Breast epithelium (tissue), 4 donors: ENCODE measurements around the gene OR56B1. TPM values are rescaled to one million over a fixed set of nuclear protein-coding genes. Genes with fewer than 3 reads are reported as not detected.

Experiments used
- DNase-seq, 2 donors: peaks; one replicate each; pipeline ENCODE4 v3.0.0-alpha.2; 2019; ENCODE audit warnings: low spot score in 2 of 2
- H3K27ac ChIP-seq, 2 donors: fragments of 200-600 bp; sonication (generic) in 1 of 2; one replicate each; pipeline ENCODE4 v1.5.1; 2016 to 2019; ENCODE audit warnings: mild to moderate bottlenecking in 1 of 2
- H3K27me3 ChIP-seq, 2 donors: fragments of 200-600 bp; sonication (generic) in 1 of 2; one replicate each; pipeline versions ENCODE4 v1.5.1 to v1.6.0; 2017 to 2019; ENCODE audit warnings: control low read depth in 1 of 2, mild to moderate bottlenecking in 1 of 2
- H3K36me3 ChIP-seq: fragments of 200-600 bp; one replicate; pipeline ENCODE4 v1.5.1; 2019
- H3K4me1 ChIP-seq, 2 donors: fragments of 200-600 bp; sonication (generic); one replicate each; pipeline ENCODE4 v1.5.1; 2016 to 2019; ENCODE audit warnings: control low read depth in 1 of 2
- H3K4me3 ChIP-seq, 3 donors: fragments of 200-600 bp; sonication (generic); 1 replicate in 2 of 3; 2 replicates in 1 of 3; pipeline ENCODE4 v1.5.1; 2016 to 2019; ENCODE audit warnings: mild to moderate bottlenecking in 3 of 3, moderate library complexity in 2 of 3
- H3K9me3 ChIP-seq, 2 donors: fragments of 200-600 bp; sonication (generic) in 1 of 2; one replicate each; pipeline ENCODE4 v1.5.1; 2016 to 2019; ENCODE audit warnings: control low read depth in 1 of 2
- POLR2A ChIP-seq: fragments of 450-650 bp; IDR thresholded peaks from one replicate; pipeline ENCODE4 v1.6.1; 2016; ENCODE audit warnings: antibody characterized with exemption, mild to moderate bottlenecking, moderate library complexity
- POLR2AphosphoS5 ChIP-seq, 3 donors: sonication (generic); formaldehyde crosslinking; IDR thresholded peaks; one replicate each; pipeline ENCODE4 v1.6.1; 2017; ENCODE audit warnings: antibody characterized with exemption in 3 of 3
- intact Hi-C: fragments of 100-400 bp; cut with DNase I; formaldehyde crosslinking; loops from one replicate; pipeline ENCODE4 v1.15.1; 2023; ENCODE audit warnings: low total_unique reads
- total RNA-seq, 3 donors: library from RNA; depleted of rRNA; stranded (reverse); fragments of >200 nt; gene quantifications; one replicate each; pipeline ENCODE4 v1.1.0, GENCODE V29; 2016
- TF ChIP-seq, protein P1 (sequence below), 3 donors: fragments of 450-650 bp; IDR thresholded peaks; one replicate each; pipeline ENCODE4 v1.5.1; 2016 to 2017; ENCODE audit warnings: antibody characterized with exemption in 3 of 3, mild to moderate bottlenecking in 3 of 3, moderate library complexity in 3 of 3

The OR56B1 gene
- total RNA-seq, 3 donors from 2014 or later, result 0.44 TPM; not detected in 2

DNA sequence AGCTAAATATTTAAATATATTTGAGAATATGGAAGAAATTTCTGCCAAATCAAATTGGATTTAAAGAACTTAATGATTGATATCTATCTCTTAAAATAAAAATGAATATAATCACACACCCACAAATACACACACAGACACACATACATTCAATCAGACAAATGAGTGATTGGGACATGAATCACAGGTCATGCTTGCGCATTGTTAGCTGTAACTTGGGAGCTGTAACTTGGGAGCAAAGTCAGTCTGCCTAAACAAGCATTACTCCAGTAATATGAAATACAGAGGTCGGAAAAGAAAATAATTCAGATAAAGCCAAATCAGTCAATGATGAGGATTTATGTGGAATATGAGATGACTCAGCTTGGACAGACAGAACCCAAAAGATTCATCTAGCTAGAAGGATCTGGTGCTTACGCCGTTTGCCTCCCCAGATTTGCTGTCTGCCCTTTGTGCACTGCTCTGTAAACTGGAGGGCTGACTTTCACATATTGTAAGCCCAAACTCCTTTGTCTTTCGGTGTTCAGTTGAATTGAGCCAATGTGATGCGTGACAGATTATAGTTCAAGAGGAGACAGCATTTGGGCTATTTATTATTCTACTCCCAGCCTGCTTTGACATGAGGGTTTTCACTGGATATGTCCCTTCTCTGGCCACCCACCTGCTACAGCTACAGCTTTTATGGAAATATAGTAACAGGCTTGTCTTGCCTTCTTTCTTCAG is 1.6 kb downstream of the OR56B1 start:
- Histone ChIP-seq H3K4me1 (no peaks in the 10 kb centered on the region), H3K9me3 (peaks cover 0 to 12% of the 10 kb centered on the region in 2 donors), H3K27ac (no peak overlapping the region), H3K36me3 (no peaks in the 10 kb centered on the region), H3K27me3 (no peaks in the 10 kb centered on the region), H3K4me3 (no peak overlapping the region)
- no peak for DNase-seq
- intact Hi-C loops, result no loop called here
- TF ChIP-seq POLR2A, result no peak
- no peak for TF ChIP-seq POLR2AphosphoS5 (IDR thresholded peaks at IDR 0.05)
- TF ChIP-seq, protein P1, sequence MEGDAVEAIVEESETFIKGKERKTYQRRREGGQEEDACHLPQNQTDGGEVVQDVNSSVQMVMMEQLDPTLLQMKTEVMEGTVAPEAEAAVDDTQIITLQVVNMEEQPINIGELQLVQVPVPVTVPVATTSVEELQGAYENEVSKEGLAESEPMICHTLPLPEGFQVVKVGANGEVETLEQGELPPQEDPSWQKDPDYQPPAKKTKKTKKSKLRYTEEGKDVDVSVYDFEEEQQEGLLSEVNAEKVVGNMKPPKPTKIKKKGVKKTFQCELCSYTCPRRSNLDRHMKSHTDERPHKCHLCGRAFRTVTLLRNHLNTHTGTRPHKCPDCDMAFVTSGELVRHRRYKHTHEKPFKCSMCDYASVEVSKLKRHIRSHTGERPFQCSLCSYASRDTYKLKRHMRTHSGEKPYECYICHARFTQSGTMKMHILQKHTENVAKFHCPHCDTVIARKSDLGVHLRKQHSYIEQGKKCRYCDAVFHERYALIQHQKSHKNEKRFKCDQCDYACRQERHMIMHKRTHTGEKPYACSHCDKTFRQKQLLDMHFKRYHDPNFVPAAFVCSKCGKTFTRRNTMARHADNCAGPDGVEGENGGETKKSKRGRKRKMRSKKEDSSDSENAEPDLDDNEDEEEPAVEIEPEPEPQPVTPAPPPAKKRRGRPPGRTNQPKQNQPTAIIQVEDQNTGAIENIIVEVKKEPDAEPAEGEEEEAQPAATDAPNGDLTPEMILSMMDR (IDR thresholded peaks at IDR 0.05), result no peak

DNA sequence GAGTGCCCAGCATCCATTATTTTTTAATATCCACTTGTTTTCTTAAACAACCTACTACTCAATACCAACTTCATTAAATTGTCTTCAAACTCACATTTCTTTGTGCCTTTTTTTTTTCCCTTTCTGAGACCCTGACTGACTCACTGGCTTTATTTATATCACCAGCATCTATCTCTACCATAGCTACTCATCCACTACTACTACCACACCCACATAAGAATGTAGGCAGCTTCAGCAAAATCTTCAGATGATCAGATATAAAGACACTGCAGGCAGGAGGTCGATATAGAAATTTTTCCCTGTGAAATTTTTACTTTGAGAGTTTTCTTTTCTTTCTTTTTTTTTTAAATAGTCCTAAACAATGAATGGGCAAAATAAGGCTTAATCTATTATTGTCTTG is 2.2 kb downstream of the OR56B1 start:
- Histone ChIP-seq H3K27me3 (no peaks in the 10 kb centered on the region), H3K36me3 (no peaks in the 10 kb centered on the region), H3K27ac (no peak overlapping the region), H3K4me3 (no peak overlapping the region), H3K9me3 (peaks cover 0 to 12% of the 10 kb centered on the region in 2 donors), H3K4me1 (no peaks in the 10 kb centered on the region)
- TF ChIP-seq POLR2A, result no peak
- no peak for TF ChIP-seq POLR2AphosphoS5 (IDR thresholded peaks at IDR 0.05)
- TF ChIP-seq, protein P1 (IDR thresholded peaks at IDR 0.05), result no peak
- intact Hi-C loops, result no loop called here
- no peak for DNase-seq

DNA sequence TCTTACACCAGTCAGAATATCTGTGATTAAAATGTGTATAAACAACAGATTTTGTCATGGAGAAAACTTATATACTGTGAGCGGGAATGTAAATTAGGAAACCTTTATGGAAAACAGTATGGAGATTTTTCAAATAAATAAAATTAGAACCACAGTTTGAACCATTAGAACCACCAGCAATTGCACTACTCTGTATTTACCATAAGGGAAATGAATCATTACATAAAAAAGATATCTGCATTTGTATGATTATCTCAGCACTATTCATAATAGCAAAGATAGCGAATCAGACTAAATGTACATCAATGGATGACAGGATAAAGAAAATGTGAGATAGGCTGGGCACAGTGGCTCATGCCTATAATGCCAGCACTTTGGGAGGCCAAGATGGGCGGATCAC is 10.4 kb downstream of the OR56B1 start:
- no peaks in the 10 kb centered on the region for H3K36me3 ChIP-seq
- intact Hi-C loops, result no loop called here
- H3K4me1 ChIP-seq, result no peaks in the 10 kb centered on the region
- DNase-seq, result no peak
- no peaks in the 10 kb centered on the region for H3K27me3 ChIP-seq
- H3K9me3 ChIP-seq, result peaks cover 0 to 5% of the 10 kb centered on the region in 2 donors
- H3K27ac ChIP-seq, result no peak overlapping the region
- H3K4me3 ChIP-seq, result no peak overlapping the region
- no peak for TF ChIP-seq POLR2AphosphoS5 (IDR thresholded peaks at IDR 0.05)
- TF ChIP-seq, protein P1 (IDR thresholded peaks at IDR 0.05), result no peak
- TF ChIP-seq POLR2A, result no peak

DNA sequence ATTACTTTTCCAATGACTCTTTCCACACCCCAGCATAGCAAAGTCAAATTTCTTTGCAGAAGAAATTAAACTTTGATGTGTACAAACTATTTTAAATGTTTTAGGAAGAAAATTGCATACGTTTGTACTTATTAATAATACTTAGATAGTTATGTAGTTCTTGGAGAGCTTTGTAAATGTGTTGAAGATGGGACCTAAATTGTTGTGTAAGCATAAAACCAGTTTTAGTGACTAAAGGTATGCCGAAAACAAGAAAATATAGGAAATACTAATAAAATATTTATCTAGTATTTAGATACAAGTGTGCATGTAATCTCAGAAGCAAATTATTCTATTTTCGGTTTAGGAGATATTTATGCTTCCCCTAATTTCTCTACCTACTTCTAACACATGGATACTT is 13.6 kb downstream of the OR56B1 start:
- TF ChIP-seq, protein P1 (IDR thresholded peaks at IDR 0.05), result no peak
- no peak for TF ChIP-seq POLR2AphosphoS5 (IDR thresholded peaks at IDR 0.05)
- no peak for TF ChIP-seq POLR2A
- no peak for DNase-seq
- intact Hi-C loops, result no loop called here
- H3K4me3 ChIP-seq, result no peak overlapping the region
- no peak overlapping the region for H3K27ac ChIP-seq
- H3K4me1 ChIP-seq, result no peaks in the 10 kb centered on the region
- H3K27me3 ChIP-seq, result no peaks in the 10 kb centered on the region
- H3K36me3 ChIP-seq, result no peaks in the 10 kb centered on the region
- no peaks in the 10 kb centered on the region for H3K9me3 ChIP-seq

DNA sequence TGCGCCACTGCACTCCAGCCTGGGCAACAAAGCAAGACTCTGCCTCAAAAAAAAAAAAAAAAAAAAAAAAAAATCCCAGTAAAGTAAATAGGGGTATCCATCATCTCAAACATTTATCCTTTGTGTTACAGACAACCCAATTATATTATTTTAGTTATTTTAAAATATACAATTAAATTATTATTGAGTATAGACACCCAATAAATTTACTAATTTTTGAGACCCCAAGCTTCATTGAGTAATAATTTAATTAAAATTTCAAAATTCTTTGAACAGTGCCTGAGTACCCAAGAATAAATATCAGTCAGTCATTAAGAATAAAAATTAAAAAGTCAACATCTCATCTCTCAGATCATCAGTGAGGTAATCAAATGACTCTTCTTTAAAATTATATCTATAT is 17.7 kb downstream of the OR56B1 start, which contains the start of gene OR52N4:
Gene OR52N4, plus strand, starts transcription at position 301 of the 400 bp plus-strand sequence. CDS start 498 bp downstream, outside the sequence.
- Histone ChIP-seq H3K4me3 (no peak within 1 kb of the TSS), H3K9me3 (no peaks in the 10 kb centered on the region), H3K27ac (no peak within 1 kb of the TSS), H3K36me3 (no peaks in the 10 kb centered on the region), H3K4me1 (no peaks in the 10 kb centered on the region), H3K27me3 (no peaks in the 10 kb centered on the region)
- TF ChIP-seq POLR2A (no peak), POLR2AphosphoS5 (IDR thresholded peaks at IDR 0.05) (no peak)
- TF ChIP-seq, protein P1 (IDR thresholded peaks at IDR 0.05), result no peak
- no peak for DNase-seq
- intact Hi-C loops, result no loop called here
